CD14-positive monocyte (primary cell): ENCODE data around the gene KRT35. TPM values are rescaled to one million over a fixed set of nuclear protein-coding genes. Genes with fewer than 3 reads are reported as not detected.

Experiments used
- DNase-seq, 3 donors: peaks; one replicate each; pipeline ENCODE4 v3.0.0-alpha.2; 2011 to 2022
- H2AFZ ChIP-seq: 2 replicates; pipeline ENCODE4 v1.6.0; 2012; ENCODE audit warnings: mild to moderate bottlenecking, low read depth, low read length, inconsistent platforms; ENCODE audit not compliant: insufficient read depth, poor library complexity, severe bottlenecking
- H3K27ac ChIP-seq, 2 donors: 1 replicate in 1 of 2; 2 replicates in 1 of 2; pipeline ENCODE4 v1.5.1; 2012 to 2013; ENCODE audit warnings: low read length in 2 of 2, control low read depth in 1 of 2, inconsistent platforms in 1 of 2, low read depth in 1 of 2, mild to moderate bottlenecking in 1 of 2
- H3K27me3 ChIP-seq, 2 donors: one replicate each; pipeline versions ENCODE4 v1.6.0 to v1.6.1; 2011 to 2013; ENCODE audit warnings: low read length in 2 of 2; ENCODE audit not compliant: control insufficient read depth in 2 of 2, insufficient read depth in 2 of 2
- H3K36me3 ChIP-seq, 2 donors: replicated peaks in 1 of 2; 1 replicate in 1 of 2; 2 replicates in 1 of 2; pipeline versions ENCODE4 v1.5.1 to v1.6.1; 2012 to 2013; ENCODE audit warnings: low read length in 2 of 2, control low read depth in 1 of 2, inconsistent platforms in 1 of 2, mild to moderate bottlenecking in 1 of 2; ENCODE audit not compliant: insufficient read depth in 2 of 2, control insufficient read depth in 1 of 2
- H3K4me1 ChIP-seq, 2 donors: 1 replicate in 1 of 2; 2 replicates in 1 of 2; pipeline versions ENCODE4 v1.5.1 to v1.6.1; 2012 to 2013; ENCODE audit warnings: low read length in 2 of 2, control low read depth in 1 of 2, inconsistent platforms in 1 of 2, mild to moderate bottlenecking in 1 of 2, moderate library complexity in 1 of 2; ENCODE audit not compliant: insufficient read depth in 2 of 2, control insufficient read depth in 1 of 2
- H3K4me2 ChIP-seq: replicated peaks from 2 replicates; pipeline ENCODE3; 2012; ENCODE audit warnings: low read length, moderate library complexity, mild to moderate bottlenecking; ENCODE audit not compliant: poor library complexity, severe bottlenecking; ENCODE audit errors: extremely low read depth
- H3K4me3 ChIP-seq, 3 experiments: fragments of 200-600 bp in 1 of 3; sonication (generic) in 1 of 3; replicated peaks in 1 of 3; 1 replicate in 2 of 3; 2 replicates in 1 of 3; pipeline ENCODE4 v1.5.1; 2011 to 2013; ENCODE audit warnings: low read length in 3 of 3, mild to moderate bottlenecking in 3 of 3, control low read depth in 2 of 3, low read depth in 2 of 3, inconsistent platforms in 1 of 3, moderate library complexity in 1 of 3
- H3K79me2 ChIP-seq: 2 replicates; pipeline ENCODE4 v1.6.0; 2012; ENCODE audit warnings: mild to moderate bottlenecking, control low read depth, inconsistent platforms, low read length, moderate library complexity; ENCODE audit not compliant: insufficient read depth
- H3K9ac ChIP-seq: 2 replicates; pipeline ENCODE4 v1.6.0; 2017; ENCODE audit warnings: low read length, mild to moderate bottlenecking; ENCODE audit not compliant: insufficient read depth, poor library complexity, severe bottlenecking
- H3K9me3 ChIP-seq, 2 donors: replicated peaks in 1 of 2; 1 replicate in 1 of 2; 2 replicates in 1 of 2; pipeline versions ENCODE4 v1.5.1 to v1.6.1; 2012 to 2013; ENCODE audit warnings: low read length in 2 of 2, control low read depth in 1 of 2; ENCODE audit not compliant: control insufficient read depth in 1 of 2, insufficient read depth in 1 of 2
- H4K20me1 ChIP-seq: 2 replicates; pipeline ENCODE4 v1.6.0; 2012; ENCODE audit warnings: mild to moderate bottlenecking, low read length, control low read depth, moderate library complexity; ENCODE audit not compliant: insufficient read depth
- H3K27ac Mint-ChIP-seq, 7 donors: one replicate each; pipeline ENCODE4 v1.8.0; 2020; ENCODE audit warnings: mild to moderate bottlenecking in 7 of 7, mixed read lengths in 7 of 7, moderate library complexity in 6 of 7, inconsistent platforms in 2 of 7
- H3K27me3 Mint-ChIP-seq, 3 donors: one replicate each; pipeline ENCODE4 v1.8.0; 2021 to 2022; ENCODE audit warnings: low read depth in 3 of 3, mild to moderate bottlenecking in 3 of 3, mixed read lengths in 3 of 3, moderate library complexity in 3 of 3, inconsistent platforms in 1 of 3
- H3K36me3 Mint-ChIP-seq, 2 donors: one replicate each; pipeline ENCODE4 v1.8.0; 2020; ENCODE audit warnings: mixed read lengths in 2 of 2, inconsistent platforms in 1 of 2, mild to moderate bottlenecking in 1 of 2
- H3K4me1 Mint-ChIP-seq: one replicate; pipeline ENCODE4 v1.8.0; 2020; ENCODE audit warnings: mild to moderate bottlenecking, mixed read lengths
- H3K4me3 Mint-ChIP-seq, 2 donors: one replicate each; pipeline ENCODE4 v1.8.0; 2020; ENCODE audit warnings: mild to moderate bottlenecking in 2 of 2, mixed read lengths in 2 of 2, moderate library complexity in 1 of 2
- H3K9me3 Mint-ChIP-seq, 7 donors: one replicate each; pipeline ENCODE4 v1.8.0; 2020 to 2022; ENCODE audit warnings: mixed read lengths in 7 of 7, mild to moderate bottlenecking in 6 of 7, moderate library complexity in 6 of 7, inconsistent platforms in 2 of 7
- WGBS: methylation state at CpG from one replicate; pipeline ENCODE4 v1.1.5; 2013; ENCODE audit warnings: missing lambda C conversion rate; ENCODE audit not compliant: insufficient coverage; 5-methylcytosine and 5-hydroxymethylcytosine counted together
- intact Hi-C, 2 donors: fragments of 100-400 bp; cut with micrococcal nuclease; formaldehyde crosslinking; loops; one replicate each; pipeline versions ENCODE4 v1.15.0 to v1.15.1; 2023
- polyA plus RNA-seq, 3 donors: library from polyadenylated mRNA; depleted of rRNA in 1 of 3; unstranded in 2 of 3; stranded (reverse) in 1 of 3; fragments of 300-500 nt in 2 of 3; fragments of >200 nt in 1 of 3; fragmentation: Illumina TruSeq in 2 of 3; gene quantifications; 1 replicate in 2 of 3; 2 replicates in 1 of 3; pipeline ENCODE4 v1.2.3, GENCODE V29; 2012 to 2021
- TF ChIP-seq, protein P1 (sequence below): fragments of 200-600 bp; IDR thresholded peaks from one replicate; pipeline ENCODE4 v1.8.0; 2022; ENCODE audit warnings: antibody characterized with exemption, mild to moderate bottlenecking

The KRT35 gene
- polyA plus RNA-seq, 3 donors, result not detected

DNA sequence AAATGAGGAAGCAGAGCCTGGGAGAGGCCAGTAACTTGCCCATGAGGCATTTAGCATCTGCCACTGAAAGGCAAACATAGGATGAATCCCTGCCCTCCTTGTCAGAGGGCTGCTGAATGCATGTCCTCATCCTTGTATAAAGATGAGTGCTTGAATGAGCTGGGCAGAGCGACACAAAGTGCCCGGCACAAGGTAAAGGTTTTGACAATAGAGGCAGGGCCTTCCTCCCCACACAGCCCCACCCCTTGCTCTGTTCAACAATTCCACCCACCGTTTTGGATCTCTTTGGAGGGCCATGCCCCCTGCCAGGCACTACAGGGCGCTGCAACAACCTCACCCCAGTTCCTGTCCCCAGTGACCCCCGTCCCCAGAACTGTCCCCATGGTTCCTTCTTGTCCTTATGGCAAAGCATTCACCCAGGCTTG lies 48.6 kb upstream of the KRT35 start:
- Histone ChIP-seq H3K4me1 (peaks cover 6 to 10% of the 10 kb centered on the region in 2 donors), H3K4me2 (no peak overlapping the region), H4K20me1 (no peaks in the 10 kb centered on the region), H3K79me2 (no peaks in the 10 kb centered on the region), H3K9me3 (peaks cover 0 to 21% of the 10 kb centered on the region in 2 donors), H3K9ac (no peak overlapping the region), H3K27ac (no peak overlapping the region), H3K4me3 (no peak overlapping the region), H2AFZ (no peak overlapping the region), H3K36me3 (no peaks in the 10 kb centered on the region), H3K27me3 (peaks cover 39 to 73% of the 10 kb centered on the region in 2 donors)
- Mint-ChIP-seq H3K36me3 (peaks cover 2 to 3% of the 10 kb centered on the region in 2 donors), H3K9me3 (peaks cover 0 to 15% (median 7%) of the 10 kb centered on the region in 7 donors), H3K27me3 (peaks cover 56 to 86% (median 74%) of the 10 kb centered on the region in 3 donors), H3K4me1 (peaks cover 15% of the 10 kb centered on the region), H3K27ac (peak overlapping the region in 2 of 7 donors; percentile 18 to 24), H3K4me3 (peak overlapping the region in 1 of 2 donors; percentile 82)
- intact Hi-C loops, result no loop called here
- WGBS, result 78% methylated on average over 4 of the region's 5 CpGs
- DNase-seq, result peak in 1 of 3 donors; percentile 5
- TF ChIP-seq, protein P1, sequence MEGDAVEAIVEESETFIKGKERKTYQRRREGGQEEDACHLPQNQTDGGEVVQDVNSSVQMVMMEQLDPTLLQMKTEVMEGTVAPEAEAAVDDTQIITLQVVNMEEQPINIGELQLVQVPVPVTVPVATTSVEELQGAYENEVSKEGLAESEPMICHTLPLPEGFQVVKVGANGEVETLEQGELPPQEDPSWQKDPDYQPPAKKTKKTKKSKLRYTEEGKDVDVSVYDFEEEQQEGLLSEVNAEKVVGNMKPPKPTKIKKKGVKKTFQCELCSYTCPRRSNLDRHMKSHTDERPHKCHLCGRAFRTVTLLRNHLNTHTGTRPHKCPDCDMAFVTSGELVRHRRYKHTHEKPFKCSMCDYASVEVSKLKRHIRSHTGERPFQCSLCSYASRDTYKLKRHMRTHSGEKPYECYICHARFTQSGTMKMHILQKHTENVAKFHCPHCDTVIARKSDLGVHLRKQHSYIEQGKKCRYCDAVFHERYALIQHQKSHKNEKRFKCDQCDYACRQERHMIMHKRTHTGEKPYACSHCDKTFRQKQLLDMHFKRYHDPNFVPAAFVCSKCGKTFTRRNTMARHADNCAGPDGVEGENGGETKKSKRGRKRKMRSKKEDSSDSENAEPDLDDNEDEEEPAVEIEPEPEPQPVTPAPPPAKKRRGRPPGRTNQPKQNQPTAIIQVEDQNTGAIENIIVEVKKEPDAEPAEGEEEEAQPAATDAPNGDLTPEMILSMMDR, result no peak

DNA sequence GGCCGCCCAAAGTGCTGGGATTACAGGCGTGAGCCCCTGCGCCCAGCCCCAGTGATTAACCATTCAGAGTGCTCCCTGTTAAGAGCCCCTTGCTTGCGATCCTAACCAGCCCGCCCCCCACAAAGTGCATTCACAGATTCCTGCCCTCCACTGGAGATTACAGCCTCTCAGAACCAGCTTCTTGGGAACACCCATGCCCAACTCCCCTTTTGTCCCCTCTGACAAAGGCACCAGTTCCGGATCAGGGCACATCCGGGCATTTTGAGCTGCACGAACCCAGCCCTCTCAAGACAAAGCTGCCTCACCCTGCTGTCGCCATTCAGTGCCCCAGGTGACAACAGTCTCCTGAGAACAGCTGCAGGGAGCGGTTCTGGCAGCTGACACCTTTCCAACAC lies 48.0 kb upstream of the KRT35 start:
- H3K79me2 ChIP-seq, result no peaks in the 10 kb centered on the region
- peaks cover 6 to 10% of the 10 kb centered on the region in 2 donors for H3K4me1 ChIP-seq
- no peak overlapping the region for H3K9ac ChIP-seq
- WGBS, result 50% methylated on average over 10 of the region's 10 CpGs
- H3K27me3 ChIP-seq, result peaks cover 39 to 74% of the 10 kb centered on the region in 2 donors
- Mint-ChIP-seq H3K9me3 (peaks cover 0 to 15% (median 7%) of the 10 kb centered on the region in 7 donors), H3K4me1 (peaks cover 15% of the 10 kb centered on the region), H3K4me3 (peak overlapping the region in 1 of 2 donors; percentile 82), H3K27me3 (peaks cover 58 to 86% (median 72%) of the 10 kb centered on the region in 3 donors), H3K27ac (peak overlapping the region in 2 of 7 donors; percentile 42 to 60), H3K36me3 (peaks cover 2 to 3% of the 10 kb centered on the region in 2 donors)
- H3K27ac ChIP-seq, result no peak overlapping the region
- TF ChIP-seq, protein P1, result no peak
- peaks cover 0 to 21% of the 10 kb centered on the region in 2 donors for H3K9me3 ChIP-seq
- H3K4me3 ChIP-seq, result no peak overlapping the region
- no peaks in the 10 kb centered on the region for H3K36me3 ChIP-seq
- no peak overlapping the region for H3K4me2 ChIP-seq
- DNase-seq, result no peak
- no peaks in the 10 kb centered on the region for H4K20me1 ChIP-seq
- H2AFZ ChIP-seq, result no peak overlapping the region
- intact Hi-C loops, result no loop called here
